Measurements from ENCODE around the gene MDC1. TPM values are rescaled to one million over a fixed set of nuclear protein-coding genes. Genes with fewer than 3 reads are reported as not detected.
"Not testable (repeated sequence)": the region's sequence is repeated elsewhere in the genome, so short reads cannot be mapped to it uniquely, and the experiment has no call there.

Gene MDC1
- total and polyA plus RNA-seq, 2 donors (not counting 3 experiments of a cell fraction or from before 2014, with no cell fraction given), result 16.8 to 42.3 TPM

- no peak overlapping the region for H3K9ac ChIP-seq (replicated peaks; ENCODE audit: extremely low read depth, insufficient read depth, low read length)
- dilution Hi-C loops (cut with MboI; ENCODE audit: extremely low pct_ligation_motif_present, low sequenced_read_pairs) (no loop called here), intact Hi-C loops (cut with micrococcal nuclease) (loop anchor here (5.0 kb wide), 1 partner anchor 129 kb away; no protein-coding TSS in a partner anchor)
- FAIRE-seq, result no peak
- no peak overlapping the region for H2AFZ ChIP-seq (ENCODE audit: low read depth, low read length)
- H3K27me3 ChIP-seq (ENCODE audit: control insufficient read depth in 2 of 2, insufficient read depth in 2 of 2, low read length in 2 of 2), result no peaks in the 10 kb centered on the region
- H4K20me1 ChIP-seq (replicated peaks; ENCODE audit: control insufficient read depth, extremely low read depth, insufficient read depth, low read length), result no peaks in the 10 kb centered on the region
- H3K9me3 ChIP-seq (replicated peaks; ENCODE audit: control insufficient read depth, insufficient read depth, low read length), result no peaks in the 10 kb centered on the region
- no peak for DNase-seq (ENCODE audit: low read depth, low spot score)
- no peak overlapping the region for H3K4me3 ChIP-seq (replicated peaks in 1 of 3; ENCODE audit: insufficient read depth in 1 of 3, low read depth in 1 of 3, low read length in 3 of 3)
- peaks cover 1 to 13% of the 10 kb centered on the region in 2 experiments for H3K36me3 ChIP-seq (ENCODE audit: control insufficient read depth in 2 of 2, extremely low read depth in 1 of 2, insufficient read depth in 2 of 2, low read length in 2 of 2)
- no peak overlapping the region for H3K27ac ChIP-seq (ENCODE audit: insufficient read depth, low read depth, low read length)
- H3K79me2 ChIP-seq (ENCODE audit: control insufficient read depth, insufficient read depth, low read length), result peaks cover 10% of the 10 kb centered on the region
- no peaks in the 10 kb centered on the region for H3K9me1 ChIP-seq (replicated peaks; ENCODE audit: control insufficient read depth, extremely low read depth, insufficient read depth, low read length)
- TF ChIP-seq EZH2 (IDR thresholded peaks at IDR 0.05; ENCODE audit: borderline replicate concordance, low read depth, low read length, severe bottlenecking) (no peak), CTCF (IDR thresholded peaks at IDR 0.05; ENCODE audit: extremely low read depth in 1 of 2, insufficient read depth in 1 of 2, low read depth in 1 of 2, low read length in 2 of 2) (peak in 1 of 2 donors; percentile 17)
- peaks cover 6% of the 10 kb centered on the region for H3K4me1 ChIP-seq (ENCODE audit: control insufficient read depth, extremely low read depth, insufficient read depth, low read length)
- ChIA-PET POLR2A (no interaction called here), CTCF (no interaction called here)
- BruUV-seq (replicated peaks), result no TSS peak
- no peak overlapping the region for H3K4me2 ChIP-seq (ENCODE audit: insufficient read depth, low read length)
Measured at GRCh38 chr6:30670760-30671527, 46.1 kb downstream of the MDC1 start.

GRCh38 chr6:30666300-30666699, 50.8 kb downstream of the MDC1 start:
- intact Hi-C loops (cut with micrococcal nuclease); H3K4me1 ChIP-seq (ENCODE audit: control insufficient read depth, extremely low read depth, insufficient read depth, low read length); H3K4me2 ChIP-seq (ENCODE audit: insufficient read depth, low read length); DNase-seq (ENCODE audit: low read depth, low spot score); H2AFZ ChIP-seq (ENCODE audit: low read depth, low read length); H4K20me1 ChIP-seq (replicated peaks; ENCODE audit: control insufficient read depth, extremely low read depth, insufficient read depth, low read length); H3K9me3 ChIP-seq (replicated peaks; ENCODE audit: control insufficient read depth, insufficient read depth, low read length); dilution Hi-C loops (cut with MboI; ENCODE audit: extremely low pct_ligation_motif_present, low sequenced_read_pairs); H3K9ac ChIP-seq (replicated peaks; ENCODE audit: extremely low read depth, insufficient read depth, low read length); BruUV-seq (replicated peaks); H3K4me3 ChIP-seq (replicated peaks in 1 of 3; ENCODE audit: insufficient read depth in 1 of 3, low read depth in 1 of 3, low read length in 3 of 3); H3K27ac ChIP-seq (ENCODE audit: insufficient read depth, low read depth, low read length); H3K27me3 ChIP-seq (ENCODE audit: control insufficient read depth in 2 of 2, insufficient read depth in 2 of 2, low read length in 2 of 2); H3K9me1 ChIP-seq (replicated peaks; ENCODE audit: control insufficient read depth, extremely low read depth, insufficient read depth, low read length); POLR2A ChIA-PET; H3K79me2 ChIP-seq (ENCODE audit: control insufficient read depth, insufficient read depth, low read length); FAIRE-seq: not testable (repeated sequence)
- H3K36me3 ChIP-seq (ENCODE audit: control insufficient read depth in 2 of 2, extremely low read depth in 1 of 2, insufficient read depth in 2 of 2, low read length in 2 of 2), result peaks cover 13 to 45% of the 10 kb centered on the region in 2 experiments
- CTCF ChIA-PET, result interaction anchor here (1.5 kb wide), 1 partner anchor 65 kb away, joined by 5 read pairs; no protein-coding TSS in a partner anchor
- peak; percentile 40 for TF ChIP-seq JUN (IDR thresholded peaks at IDR 0.05; ENCODE audit: borderline replicate concordance, insufficient read depth, insufficient read length, low read depth)

Data from endothelial cell of umbilical vein (primary cell).